Skeletal muscle cell (primary cell): ENCODE results near the gene PRR23B.

Experiments used
- DNase-seq: peaks from one replicate; pipeline ENCODE4 v3.0.0-alpha.2; 2010; ENCODE audit warnings: low read depth
- H3K4me3 ChIP-seq: 2 replicates; pipeline ENCODE4 v1.5.1; 2011; ENCODE audit warnings: low read depth, mild to moderate bottlenecking, control low read depth, low read length, moderate library complexity

Gene PRR23B

GRCh38 chr3:138976047-138976446 lies 44.7 kb downstream of the PRR23B start:
- no peak overlapping the region for H3K4me3 ChIP-seq

GRCh38 chr3:138975351-138975750 lies 45.4 kb downstream of the PRR23B start:
- DNase-seq = no peak
- no peak overlapping the region for H3K4me3 ChIP-seq

More at GRCh38 chr3:138976047-138976446, 44.7 kb downstream of the PRR23B start:
- DNase-seq = no peak

GRCh38 chr3:138974462-138974861 lies 46.3 kb downstream of the PRR23B start:
- DNase-seq = no peak
- no peak overlapping the region for H3K4me3 ChIP-seq

- H3K4me3 ChIP-seq = no peak overlapping the region
- no peak for DNase-seq
Measured at GRCh38 chr3:138972941-138973340, 47.8 kb downstream of the PRR23B start.

GRCh38 chr3:138971766-138972320 lies 48.9 kb downstream of the PRR23B start:
- H3K4me3 ChIP-seq = no peak overlapping the region
- no peak for DNase-seq
